Epithelial cell of esophagus (primary cell): ENCODE data around the gene GKN2.

ENCODE experiments used
- DNase-seq: peaks from one replicate; pipeline ENCODE4 v3.0.0; 2010; ENCODE audit warnings: low read depth
- H3K4me3 ChIP-seq: 2 replicates; pipeline ENCODE4 v1.5.1; 2011; ENCODE audit warnings: mild to moderate bottlenecking, low read length, control low read depth
- CTCF ChIP-seq: IDR thresholded peaks from 2 replicates; pipeline ENCODE4 v1.5.1; 2011; ENCODE audit warnings: low read depth, mild to moderate bottlenecking, low read length, control low read depth, inconsistent platforms; ENCODE audit not compliant: insufficient read depth; ENCODE audit errors: missing control alignments

Gene GKN2

GRCh38 chr2:68943581-68944568 is 8.8 kb downstream of the GKN2 start:
- TF ChIP-seq CTCF = peak; percentile 89
- no peak overlapping the region for H3K4me3 ChIP-seq
- peak; percentile 61 for DNase-seq

- no peak for TF ChIP-seq CTCF
- no peak for DNase-seq
- H3K4me3 ChIP-seq = no peak overlapping the region
Observed at GRCh38 chr2:68942827-68943226, 9.9 kb downstream of the GKN2 start.

- DNase-seq = no peak
- no peak for TF ChIP-seq CTCF
- no peak overlapping the region for H3K4me3 ChIP-seq
Observed at GRCh38 chr2:68940369-68940768, 12.3 kb downstream of the GKN2 start.

- DNase-seq = no peak
- TF ChIP-seq CTCF = no peak
- H3K4me3 ChIP-seq = no peak overlapping the region
Observed at GRCh38 chr2:68939962-68940361, 12.7 kb downstream of the GKN2 start.

- H3K4me3 ChIP-seq = no peak overlapping the region
- no peak for TF ChIP-seq CTCF
- DNase-seq = no peak
Observed at GRCh38 chr2:68938938-68939337, 13.8 kb downstream of the GKN2 start.

GRCh38 chr2:68937346-68938055 is 15.2 kb downstream of the GKN2 start:
- no peak for TF ChIP-seq CTCF
- no peak overlapping the region for H3K4me3 ChIP-seq
- no peak for DNase-seq

- peak; percentile 26 for DNase-seq
- TF ChIP-seq CTCF = no peak
Observed at GRCh38 chr2:68936889-68937288, 15.8 kb downstream of the GKN2 start.

More at GRCh38 chr2:68936889-68937288, 15.8 kb downstream of the GKN2 start:
- H3K4me3 ChIP-seq = no peak overlapping the region
